H7 (cell line): ENCODE results near the gene SLC6A1. TPM values are rescaled to one million over a fixed set of nuclear protein-coding genes. Genes with fewer than 3 reads are reported as not detected.

Experiments used
- DNase-seq: peaks from one replicate; pipeline ENCODE4 v3.0.0; 2012
- H3K27me3 ChIP-seq: 2 replicates; pipeline ENCODE4 v1.6.0; 2011; ENCODE audit warnings: mild to moderate bottlenecking, low read length; ENCODE audit not compliant: control insufficient read depth, insufficient read depth
- H3K36me3 ChIP-seq: replicated peaks from 2 replicates; pipeline ENCODE4 v1.5.1; 2011; ENCODE audit warnings: low read length; ENCODE audit not compliant: control insufficient read depth, insufficient read depth
- H3K4me3 ChIP-seq: 2 replicates; pipeline ENCODE4 v1.5.1; 2011; ENCODE audit warnings: low read depth, mild to moderate bottlenecking, control low read depth, low read length, moderate library complexity; ENCODE audit not compliant: insufficient read depth
- total RNA-seq: library from RNA; depleted of rRNA; stranded (reverse); fragments of >200 nt; shearing (Covaris generic); gene quantifications from 2 replicates; pipeline ENCODE4 v1.2.3, GENCODE V29; 2014

SLC6A1 gene
- total RNA-seq, 1 experiment from 2014 or later = 0.62 TPM

DNA sequence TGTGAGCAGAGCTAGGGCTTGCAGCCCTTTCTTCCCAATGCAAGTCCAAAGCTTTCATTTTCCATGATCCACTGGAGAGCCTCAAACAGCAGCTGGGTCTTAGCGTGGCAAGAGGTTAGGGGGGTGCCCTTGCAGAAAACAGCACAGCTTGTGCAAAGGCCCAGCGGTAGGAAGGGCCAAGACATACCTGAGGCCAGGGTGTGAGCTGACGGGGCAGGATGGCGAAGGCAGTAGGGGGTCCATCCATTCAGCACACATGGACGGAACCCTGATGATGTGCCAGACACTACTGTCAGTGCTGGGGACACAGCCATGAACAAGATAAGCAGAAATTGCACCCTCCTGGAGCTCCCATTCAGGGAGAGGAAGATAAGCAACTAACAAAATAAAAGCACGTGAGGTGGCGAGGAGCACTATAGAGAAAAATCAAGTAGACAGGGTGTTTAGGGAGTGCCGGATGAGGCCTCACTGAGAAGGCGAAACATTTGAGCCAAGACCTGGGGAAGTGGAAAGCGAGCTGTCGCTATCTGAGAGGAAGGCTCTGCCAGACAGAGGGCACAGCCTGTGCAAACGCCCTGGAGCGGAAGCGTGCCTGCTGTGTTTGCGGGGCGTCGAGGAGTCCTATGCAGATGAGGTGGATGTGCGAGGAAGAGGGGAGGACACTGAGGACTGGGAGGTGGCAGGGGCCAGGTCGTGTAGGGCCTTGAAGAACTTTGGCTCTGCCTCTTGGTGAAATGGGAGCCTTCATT lies 43.4 kb downstream of the SLC6A1 start:
- H3K4me3 ChIP-seq = no peak overlapping the region
- H3K27me3 ChIP-seq = no peaks in the 10 kb centered on the region; the same call in 1 of the 2 replicates

DNA sequence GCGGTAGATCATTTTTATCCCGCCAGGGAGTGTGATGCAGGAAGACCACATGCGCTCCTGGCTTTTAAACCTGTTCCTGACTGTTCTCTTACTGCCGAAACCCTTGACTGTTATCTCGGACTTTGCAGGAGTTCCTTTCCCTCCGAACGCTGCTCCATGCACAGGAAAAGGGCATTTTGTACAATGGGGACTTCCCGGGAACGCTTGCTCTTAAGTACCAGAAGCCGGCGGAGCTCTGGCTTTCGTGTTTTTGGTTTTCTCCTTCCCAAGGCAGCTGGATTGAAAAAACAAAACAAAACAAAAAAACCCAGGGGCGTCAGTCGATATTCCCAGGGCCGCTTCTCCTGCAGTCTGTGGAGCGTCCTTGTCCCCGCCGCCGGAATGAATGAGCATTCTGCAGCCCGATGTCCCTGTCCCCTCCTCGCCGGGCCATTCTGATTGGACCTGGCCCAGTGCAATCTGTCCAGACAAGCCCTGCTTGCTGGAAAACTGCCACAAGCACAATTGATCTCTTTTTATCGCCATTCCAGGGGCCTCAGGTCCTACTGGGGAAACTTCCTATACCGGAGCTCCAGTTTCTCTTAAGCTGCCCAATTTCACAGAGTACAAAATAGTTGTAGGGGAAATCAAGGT lies 44.8 kb downstream of the SLC6A1 start:
- no peaks in the 10 kb centered on the region; the same call in 1 of the 2 replicates for H3K27me3 ChIP-seq
- DNase-seq = no peak
- H3K36me3 ChIP-seq = no peaks in the 10 kb centered on the region
- no peak overlapping the region for H3K4me3 ChIP-seq

More for the DNA sequence above, 43.4 kb downstream of the SLC6A1 start:
- H3K36me3 ChIP-seq = no peaks in the 10 kb centered on the region
- no peak for DNase-seq

DNA sequence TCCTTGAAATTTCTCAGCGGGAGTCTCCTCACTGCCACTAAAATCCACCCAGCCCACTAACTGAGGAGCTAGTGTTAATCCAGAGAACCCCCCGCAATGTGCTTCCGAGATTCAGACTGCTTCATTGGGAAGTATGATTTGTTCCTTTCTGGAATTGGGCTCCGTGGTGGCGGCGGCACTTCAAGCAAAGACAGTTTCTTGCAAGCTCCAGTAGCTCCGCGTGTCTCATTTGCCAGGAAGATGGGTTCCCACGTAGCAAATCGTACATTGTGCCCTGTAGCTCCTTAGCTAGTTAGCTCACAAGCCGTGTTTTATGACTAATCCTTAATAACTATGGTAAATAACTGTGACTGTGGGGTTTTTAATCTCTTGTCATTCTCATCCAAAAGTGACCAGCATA lies 45.4 kb downstream of the SLC6A1 start:
- no peak for DNase-seq
- no peak overlapping the region for H3K4me3 ChIP-seq
- no peaks in the 10 kb centered on the region; the same call in 1 of the 2 replicates for H3K27me3 ChIP-seq
- H3K36me3 ChIP-seq = no peaks in the 10 kb centered on the region

DNA sequence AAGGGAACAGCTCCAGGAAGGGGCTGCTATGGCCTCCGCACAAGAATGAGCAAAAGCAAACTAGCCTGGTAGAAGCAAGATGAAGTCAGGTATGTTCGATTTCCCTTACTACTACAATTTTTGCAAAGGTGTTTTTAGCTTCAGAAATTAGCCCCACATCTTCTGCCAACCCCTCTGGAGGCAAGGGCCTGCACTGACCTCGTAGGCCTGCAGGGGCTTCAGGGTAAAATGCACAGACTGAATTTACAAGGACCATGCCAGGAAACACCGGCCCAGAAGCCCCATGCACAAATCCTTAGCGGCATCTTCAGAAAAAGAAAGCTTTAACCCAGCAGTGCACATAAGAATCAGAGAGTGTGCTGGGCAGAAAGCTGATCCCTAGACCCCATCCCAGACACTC lies 53.0 kb downstream of the SLC6A1 start:
- no peaks in the 10 kb centered on the region for H3K36me3 ChIP-seq
- no peaks in the 10 kb centered on the region for H3K27me3 ChIP-seq
- H3K4me3 ChIP-seq = no peak overlapping the region
- peak; percentile 71 for DNase-seq

DNA sequence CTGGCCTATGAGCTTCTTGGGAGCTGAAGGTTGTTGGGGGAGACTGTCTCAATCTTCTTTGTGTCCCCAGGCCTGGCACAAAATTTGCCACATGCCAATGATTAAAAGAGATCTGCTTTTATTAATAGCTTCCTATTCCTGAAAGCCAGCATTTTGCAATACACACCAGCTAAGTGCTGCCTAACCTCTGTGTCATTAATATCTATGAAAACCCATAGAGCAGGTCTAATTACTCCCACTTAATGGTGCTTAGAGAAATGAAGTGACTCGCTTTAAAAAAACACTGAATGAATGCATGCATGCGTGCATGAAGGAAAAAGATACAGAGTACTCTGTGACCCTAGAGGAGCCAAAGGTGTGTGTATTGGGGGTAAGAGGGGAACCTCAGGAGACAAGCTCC lies 55.0 kb downstream of the SLC6A1 start:
- Histone ChIP-seq H3K36me3 (no peaks in the 10 kb centered on the region), H3K27me3 (no peaks in the 10 kb centered on the region), H3K4me3 (no peak overlapping the region)
- no peak for DNase-seq

DNA sequence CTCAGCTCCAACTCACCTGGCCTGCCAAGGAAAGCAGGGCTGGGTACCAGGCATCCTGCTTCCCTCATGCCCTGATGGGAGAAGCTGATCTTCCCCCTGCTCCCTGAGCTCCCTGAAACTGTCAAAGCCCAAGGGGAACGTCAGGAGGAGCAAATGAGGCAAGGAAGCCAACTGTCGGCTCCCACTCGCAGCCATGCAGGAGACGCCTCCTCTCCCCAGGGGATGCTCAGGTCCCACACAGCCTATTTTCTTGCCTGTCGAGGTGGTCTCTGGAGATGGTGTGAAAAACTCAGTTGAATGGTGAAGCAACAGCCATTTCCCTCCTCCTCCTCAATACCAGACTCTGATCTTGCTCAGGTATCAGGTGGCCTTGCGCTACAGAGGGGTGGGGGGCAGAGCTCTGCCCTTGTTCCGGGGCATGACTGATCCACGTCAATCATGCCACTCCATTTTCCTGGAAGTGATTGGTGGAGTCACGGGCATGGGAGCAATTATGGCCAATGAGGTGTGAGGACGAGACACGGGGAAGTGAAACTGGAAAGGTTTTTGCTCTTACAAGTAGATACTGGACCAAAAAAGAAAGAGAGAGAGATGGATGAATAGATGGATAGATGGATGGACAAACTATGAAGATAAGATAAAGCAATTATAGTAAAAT lies 58.2 kb downstream of the SLC6A1 start:
- H3K27me3 ChIP-seq = no peaks in the 10 kb centered on the region
- H3K36me3 ChIP-seq = no peaks in the 10 kb centered on the region
- no peak overlapping the region for H3K4me3 ChIP-seq
- no peak for DNase-seq

DNA sequence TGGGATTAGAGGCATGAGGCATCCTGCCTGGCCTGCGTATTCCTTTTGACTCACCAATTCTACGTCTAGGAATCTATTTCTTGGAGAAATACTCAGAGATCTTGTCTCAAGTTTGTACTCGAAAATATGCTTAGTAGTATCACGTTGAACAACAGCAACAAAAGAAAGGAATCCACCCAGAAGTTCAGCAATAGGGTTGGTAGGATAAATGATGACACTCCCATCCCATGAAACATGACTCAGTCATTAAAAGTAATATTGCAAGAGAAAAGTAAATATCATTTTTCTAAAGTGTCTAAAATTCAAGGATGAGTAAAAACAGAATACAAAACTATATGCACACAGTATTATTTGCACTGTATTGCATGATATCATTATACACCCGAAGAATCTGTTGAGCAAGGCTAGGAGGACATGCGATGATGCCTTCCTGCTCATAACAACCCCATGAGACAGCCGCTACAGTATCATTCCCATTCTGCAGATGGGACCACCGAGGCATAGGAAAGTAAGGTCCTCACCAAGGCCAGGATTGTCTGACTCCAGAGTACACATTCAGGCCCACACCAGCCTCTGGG lies 61.5 kb downstream of the SLC6A1 start:
- no peak overlapping the region for H3K4me3 ChIP-seq
- H3K27me3 ChIP-seq = no peaks in the 10 kb centered on the region
- H3K36me3 ChIP-seq = no peaks in the 10 kb centered on the region
- DNase-seq = no peak

DNA sequence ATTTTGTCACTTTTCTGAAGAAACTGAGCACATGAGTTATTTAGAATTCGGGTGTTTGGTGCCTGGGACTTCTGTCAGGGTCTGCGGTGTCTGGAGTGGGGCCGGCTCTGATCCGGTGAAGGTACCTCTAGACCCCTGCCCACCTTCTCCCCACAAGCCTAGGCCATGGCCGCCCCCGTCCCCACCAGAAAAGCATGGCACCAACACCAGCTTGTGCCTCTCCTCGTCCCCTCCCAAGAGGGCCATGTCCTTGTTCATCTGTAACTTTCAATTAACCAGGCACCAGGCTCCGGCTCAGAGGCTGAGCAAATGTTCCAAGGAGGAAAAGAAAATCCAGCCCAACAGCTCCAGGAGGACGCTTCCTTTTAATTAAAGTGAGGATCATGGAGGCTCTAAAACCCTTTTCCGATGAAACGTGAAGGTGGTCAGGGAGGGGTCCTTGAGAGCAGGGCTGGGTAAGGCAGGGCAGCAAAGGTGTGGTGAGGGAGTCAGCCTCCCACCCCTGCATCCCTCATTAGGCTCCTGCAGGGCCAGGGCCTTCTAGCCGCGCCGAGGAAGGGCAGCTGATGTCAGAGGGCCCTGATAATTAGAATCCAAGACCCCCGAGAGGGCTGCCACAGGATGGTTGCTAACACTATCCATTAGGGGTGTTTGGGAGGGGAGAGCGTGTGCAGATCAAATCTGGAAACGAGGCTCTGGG lies 62.3 kb downstream of the SLC6A1 start:
- no peaks in the 10 kb centered on the region for H3K36me3 ChIP-seq
- no peak for DNase-seq
- no peaks in the 10 kb centered on the region for H3K27me3 ChIP-seq
- no peak overlapping the region for H3K4me3 ChIP-seq

DNA sequence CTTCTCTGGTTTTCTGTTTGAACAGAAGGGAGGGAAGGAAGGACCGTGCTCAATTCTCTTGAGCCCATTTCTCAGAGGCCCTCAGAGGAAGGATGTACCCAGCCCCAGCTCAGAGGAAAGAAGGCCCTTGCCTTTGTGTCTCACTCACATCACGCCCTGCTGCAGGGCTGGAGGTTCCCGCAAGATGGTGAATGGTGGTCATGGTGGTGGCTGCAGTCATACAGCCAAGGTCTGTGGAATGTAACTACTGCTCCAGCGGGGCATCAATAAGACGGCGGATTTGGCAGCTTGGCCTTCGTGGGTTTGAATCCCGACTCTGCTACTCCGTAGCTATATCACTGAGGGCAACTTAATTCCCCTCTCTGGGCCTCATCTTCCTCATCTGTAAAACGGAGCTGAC lies 62.9 kb downstream of the SLC6A1 start:
- Histone ChIP-seq H3K36me3 (no peaks in the 10 kb centered on the region), H3K4me3 (no peak overlapping the region), H3K27me3 (peaks cover 2% of the 10 kb centered on the region; the same call in 1 of the 2 replicates)
- DNase-seq = no peak

DNA sequence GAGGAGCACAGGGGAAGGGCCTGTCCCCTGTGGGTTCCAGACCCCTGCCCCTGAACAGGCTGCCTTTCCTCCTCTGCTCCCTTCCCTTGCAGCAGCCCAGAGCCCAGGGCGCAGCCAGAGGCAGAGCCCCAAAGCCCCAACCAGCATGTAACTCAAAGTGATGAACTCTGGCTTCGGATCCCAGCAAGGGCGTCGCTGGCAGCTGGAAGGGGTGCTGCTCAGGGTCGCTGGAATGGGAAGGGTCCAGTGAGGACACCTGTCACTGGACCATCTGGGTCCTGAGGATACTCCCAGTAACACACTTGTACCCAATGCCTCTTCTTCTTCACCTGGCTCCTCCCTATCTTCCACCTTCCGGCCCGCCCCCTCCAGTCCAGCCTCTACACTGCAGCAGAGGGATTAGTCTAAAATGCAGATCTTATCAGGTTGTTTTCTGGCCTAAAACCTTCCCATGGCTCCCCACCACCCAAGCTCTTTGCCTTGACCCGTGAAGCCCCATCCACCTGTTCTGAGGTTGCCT lies 64.0 kb downstream of the SLC6A1 start:
- peak; percentile 66 for DNase-seq

DNA sequence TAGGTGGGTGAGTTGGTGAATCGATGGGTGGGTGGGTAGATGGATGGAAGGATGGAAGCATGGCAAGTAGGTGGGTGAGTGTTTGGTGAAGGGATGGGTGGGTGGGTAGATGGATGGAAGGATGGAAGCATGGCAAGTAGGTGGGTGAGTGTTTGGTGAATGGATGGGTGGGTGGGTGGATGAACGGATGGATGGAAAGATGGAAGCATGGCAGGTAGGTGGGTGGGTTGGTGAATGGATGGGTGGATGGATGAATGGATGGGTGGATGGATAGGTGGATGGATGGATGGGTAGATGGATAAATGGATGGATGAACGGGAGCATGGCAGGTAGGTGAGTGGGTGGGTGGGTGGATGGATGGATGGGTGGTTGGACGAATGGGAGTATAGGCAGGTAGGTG lies 65.1 kb downstream of the SLC6A1 start:
- Histone ChIP-seq H3K36me3 (no peaks in the 10 kb centered on the region), H3K27me3 (peaks cover 14% of the 10 kb centered on the region), H3K4me3 (no peak overlapping the region)
- DNase-seq = no peak

More for the DNA sequence above, 64.0 kb downstream of the SLC6A1 start:
- H3K36me3 ChIP-seq = no peaks in the 10 kb centered on the region
- H3K27me3 ChIP-seq = peaks cover 11% of the 10 kb centered on the region
- H3K4me3 ChIP-seq = no peak overlapping the region

DNA sequence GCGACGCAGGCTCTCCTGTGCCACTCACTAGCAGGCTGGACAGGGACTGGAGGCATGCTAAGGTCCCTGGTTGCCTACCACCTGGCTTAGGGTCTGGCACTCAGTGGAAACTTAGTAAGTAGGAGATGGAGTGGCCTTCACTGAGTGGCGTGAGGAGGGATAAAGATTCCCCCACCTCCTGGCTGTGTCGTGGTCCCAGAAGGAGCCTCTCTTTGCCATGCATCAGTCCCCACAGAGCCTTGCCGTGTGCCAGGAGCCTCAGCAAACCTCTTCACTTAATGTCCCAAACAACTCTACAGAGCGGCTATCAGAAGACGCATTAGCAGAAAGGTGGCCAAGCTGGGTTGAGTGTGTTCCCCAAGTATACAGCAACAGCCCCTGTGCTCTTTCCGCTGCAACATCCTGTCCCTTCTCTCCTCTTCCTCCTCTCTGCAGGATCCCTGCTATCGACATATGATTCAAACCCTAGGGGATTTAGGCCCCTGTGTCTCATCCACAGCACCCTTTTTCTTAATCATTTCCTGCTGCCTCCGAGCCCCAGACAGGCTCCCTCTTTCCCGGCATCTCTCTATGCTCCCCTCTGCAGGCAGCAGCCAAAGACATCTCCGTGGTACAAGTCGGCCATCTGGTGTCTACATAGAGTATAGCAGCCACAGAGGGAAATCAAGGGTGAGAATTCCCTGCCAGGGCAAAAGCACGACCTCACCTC lies 66.7 kb downstream of the SLC6A1 start:
- H3K4me3 ChIP-seq = no peak overlapping the region
- H3K27me3 ChIP-seq = peaks cover 14% of the 10 kb centered on the region
- no peaks in the 10 kb centered on the region for H3K36me3 ChIP-seq
- peak; percentile 86 for DNase-seq

DNA sequence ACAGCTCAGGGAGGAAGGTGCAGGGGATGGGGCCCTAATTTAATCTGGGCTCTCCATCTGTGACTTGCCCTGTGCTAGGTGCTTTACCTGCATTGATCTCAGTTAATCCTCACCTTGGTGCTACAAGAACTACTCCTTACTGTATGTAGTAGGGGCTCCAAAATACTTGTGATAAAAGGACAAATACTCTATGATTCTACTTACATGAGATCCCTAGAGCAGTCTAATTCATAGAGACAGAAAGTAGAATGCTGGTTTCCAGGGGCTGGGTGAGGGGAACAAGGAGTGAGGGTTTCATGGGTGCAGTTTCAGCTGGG lies 67.2 kb downstream of the SLC6A1 start:
- no peaks in the 10 kb centered on the region for H3K36me3 ChIP-seq
- H3K4me3 ChIP-seq = no peak overlapping the region
- peaks cover 14% of the 10 kb centered on the region for H3K27me3 ChIP-seq
- no peak for DNase-seq
